Stimulated activated CD4-positive, alpha-beta T cell treated with anti-CD3 and anti-CD28 coated beads, Interleukin-1b, Interleukin-23, amount 100 ng/mL, for 1 hour (primary cell): ENCODE data around the gene EVL.

ENCODE experiments used
- DNase-seq, 2 donors: peaks; one replicate each; pipeline ENCODE4 v3.0.0-alpha.2; 2020; ENCODE audit warnings: low read depth in 2 of 2

Gene EVL

DNA sequence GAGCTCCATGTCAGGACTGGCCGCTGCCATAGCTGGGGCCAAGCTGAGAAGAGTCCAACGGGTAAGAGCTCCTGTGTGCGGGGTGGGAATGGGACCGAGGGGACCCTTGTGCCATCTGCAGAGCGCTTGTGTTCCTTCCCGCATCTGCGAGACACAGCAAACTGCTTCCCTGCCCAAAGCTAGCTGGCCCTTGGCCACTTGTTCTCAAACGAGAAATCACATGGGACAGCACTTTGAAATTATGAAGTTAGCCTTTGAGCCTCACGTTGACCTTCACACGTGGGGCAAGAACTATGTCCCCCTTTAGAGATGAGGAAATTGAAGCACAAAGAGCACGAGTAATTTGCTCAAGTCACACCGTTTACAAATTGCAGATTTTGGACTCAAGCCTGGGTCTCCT lies 63.5 kb downstream of the EVL start:
- DNase-seq: no peak

- no peak for DNase-seq
Measured at GRCh38 chr14:100129161-100129589, 64.0 kb downstream of the EVL start.

- DNase-seq: no peak
Measured at GRCh38 chr14:100130521-100130920, 65.3 kb downstream of the EVL start.

- DNase-seq: no peak
Measured at GRCh38 chr14:100131181-100131580, 66.0 kb downstream of the EVL start.

- no peak for DNase-seq
Measured at GRCh38 chr14:100132161-100132902, 67.1 kb downstream of the EVL start.

GRCh38 chr14:100132903-100133510 lies 67.8 kb downstream of the EVL start:
- DNase-seq: no peak

DNA sequence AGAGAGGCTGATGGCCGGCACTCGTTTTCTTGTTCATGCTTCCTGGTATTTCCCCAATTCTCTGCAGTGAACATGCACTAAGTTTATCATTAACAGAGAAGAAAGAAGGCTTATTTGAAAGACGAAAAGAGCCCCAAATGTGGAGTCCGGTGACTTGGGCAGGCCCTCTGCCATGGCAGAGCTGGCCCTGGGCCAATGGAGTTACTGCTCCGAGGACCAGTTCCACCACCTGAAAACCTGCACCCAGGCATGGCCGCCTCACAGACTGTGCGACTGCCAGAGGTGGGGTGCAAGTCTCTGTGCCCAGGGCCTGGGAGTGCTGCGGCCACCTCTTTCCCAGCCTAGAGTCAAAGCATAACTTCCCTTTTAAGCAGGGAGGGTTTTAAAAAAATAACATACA lies 69.4 kb downstream of the EVL start:
- no peak for DNase-seq

DNA sequence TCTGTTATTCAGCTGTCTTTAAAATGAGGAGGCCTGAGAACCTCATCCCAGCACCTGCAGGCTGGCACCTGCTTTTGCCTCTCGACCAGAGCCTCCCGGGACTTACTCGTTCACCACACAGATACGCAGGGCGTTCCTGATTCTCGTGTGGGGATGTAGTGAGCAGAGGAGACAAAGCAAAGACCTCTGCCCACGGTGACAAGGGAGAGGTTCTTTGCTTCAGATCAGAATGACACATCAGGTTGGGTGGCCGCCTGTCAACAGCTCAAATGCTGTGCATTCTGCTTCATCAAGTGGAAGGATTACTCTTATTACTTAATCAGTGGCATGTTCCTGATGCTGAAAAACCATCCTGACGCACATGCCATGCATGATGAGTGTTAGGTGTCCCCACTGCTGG lies 69.9 kb downstream of the EVL start:
- no peak for DNase-seq

DNA sequence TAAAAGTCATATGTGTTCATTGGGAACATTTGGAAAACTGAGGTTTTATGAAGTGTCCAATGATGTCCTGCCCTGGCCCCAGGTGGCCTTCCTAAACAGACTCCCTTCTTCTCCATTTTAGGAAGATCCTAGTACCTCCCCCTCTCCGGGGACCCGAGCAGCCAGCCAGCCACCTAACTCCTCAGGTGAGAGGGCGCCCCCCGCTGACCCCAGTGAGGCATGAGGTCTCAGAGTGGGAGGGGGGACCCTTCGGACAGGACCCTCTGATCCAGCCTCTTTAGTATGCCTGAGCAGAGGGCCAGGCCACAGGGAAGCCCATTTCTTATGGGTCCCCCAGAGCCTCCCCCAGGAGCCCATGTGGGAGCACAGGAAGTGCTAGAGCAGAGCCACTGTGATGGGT lies 70.6 kb downstream of the EVL start:
- DNase-seq: no peak

DNA sequence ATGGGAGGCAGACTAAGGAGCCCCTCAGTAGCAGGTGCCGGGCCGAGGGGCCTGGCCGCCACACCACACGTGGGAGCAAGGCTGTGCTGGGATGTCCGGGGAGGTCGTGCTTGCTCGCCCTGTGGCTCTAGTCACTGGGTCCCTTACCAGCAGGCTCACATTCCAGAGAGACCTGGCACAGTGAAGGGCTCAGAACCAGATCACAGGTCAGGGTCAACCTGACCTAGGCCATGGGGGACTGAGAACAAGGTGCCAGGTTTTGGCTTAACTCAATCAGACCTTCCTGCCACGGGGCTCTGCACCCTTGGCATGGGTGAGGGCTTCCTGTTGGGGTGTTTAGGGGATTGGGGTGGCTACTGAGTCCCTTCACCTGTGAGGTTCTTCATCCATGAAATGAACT lies 72.0 kb downstream of the EVL start:
- DNase-seq: no peak

DNA sequence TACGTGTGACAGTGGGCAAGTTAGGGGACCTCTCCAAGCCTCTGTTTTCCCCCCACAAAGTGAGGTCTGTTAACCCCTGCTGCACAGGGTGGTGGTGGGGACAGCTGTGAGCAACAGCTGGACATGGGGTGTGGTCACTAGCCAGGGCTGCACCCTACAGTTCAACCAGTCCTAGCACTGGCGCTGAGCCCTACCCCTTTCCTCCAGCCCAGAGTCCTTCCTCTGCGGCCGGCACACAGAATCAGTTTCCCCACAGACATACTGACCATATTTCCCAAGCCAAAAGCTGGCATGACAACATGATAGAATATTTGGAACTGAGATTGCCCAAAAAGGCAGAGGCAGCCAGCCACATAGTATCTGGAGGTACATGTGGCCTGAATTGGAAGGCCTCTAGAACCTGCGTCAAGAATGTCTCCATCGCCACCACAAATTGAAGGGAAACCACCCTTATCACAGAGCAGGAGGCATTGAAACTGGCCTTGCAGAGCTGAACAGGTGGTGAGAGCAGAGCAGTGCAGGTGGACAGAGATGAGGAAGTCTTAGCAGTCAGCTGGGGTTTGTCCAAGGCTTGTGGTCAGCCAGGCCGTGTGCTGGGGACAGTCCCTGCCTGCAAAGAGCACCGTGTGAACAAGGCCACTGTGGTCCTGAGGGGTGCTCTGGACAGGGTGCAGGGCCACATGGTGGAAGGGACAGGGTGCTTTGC lies 73.0 kb downstream of the EVL start:
- no peak for DNase-seq

DNA sequence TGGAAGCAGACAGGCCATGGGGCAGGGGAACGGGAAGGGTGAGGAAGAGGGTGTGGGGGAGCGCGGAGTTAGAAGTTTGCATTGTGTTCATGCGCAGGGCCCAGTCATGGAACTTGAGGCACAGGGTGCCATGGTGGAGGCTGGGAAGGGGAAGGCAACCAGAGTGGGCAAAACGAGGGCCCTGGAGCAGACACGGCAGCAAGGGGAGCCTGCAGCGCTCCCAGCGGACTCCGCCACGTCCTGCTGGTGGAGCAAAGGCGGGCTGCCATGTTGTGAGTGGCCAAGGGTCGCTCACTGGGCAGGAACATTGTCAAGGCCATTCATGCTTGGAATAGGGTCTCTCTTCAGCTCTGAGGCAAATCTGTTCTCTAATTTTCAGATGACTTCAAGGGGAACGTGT lies 73.7 kb downstream of the EVL start:
- DNase-seq: no peak

- DNase-seq: no peak
Measured at GRCh38 chr14:100140452-100141078, 75.3 kb downstream of the EVL start.

- DNase-seq: no peak
Measured at GRCh38 chr14:100141098-100141497, 75.9 kb downstream of the EVL start.

DNA sequence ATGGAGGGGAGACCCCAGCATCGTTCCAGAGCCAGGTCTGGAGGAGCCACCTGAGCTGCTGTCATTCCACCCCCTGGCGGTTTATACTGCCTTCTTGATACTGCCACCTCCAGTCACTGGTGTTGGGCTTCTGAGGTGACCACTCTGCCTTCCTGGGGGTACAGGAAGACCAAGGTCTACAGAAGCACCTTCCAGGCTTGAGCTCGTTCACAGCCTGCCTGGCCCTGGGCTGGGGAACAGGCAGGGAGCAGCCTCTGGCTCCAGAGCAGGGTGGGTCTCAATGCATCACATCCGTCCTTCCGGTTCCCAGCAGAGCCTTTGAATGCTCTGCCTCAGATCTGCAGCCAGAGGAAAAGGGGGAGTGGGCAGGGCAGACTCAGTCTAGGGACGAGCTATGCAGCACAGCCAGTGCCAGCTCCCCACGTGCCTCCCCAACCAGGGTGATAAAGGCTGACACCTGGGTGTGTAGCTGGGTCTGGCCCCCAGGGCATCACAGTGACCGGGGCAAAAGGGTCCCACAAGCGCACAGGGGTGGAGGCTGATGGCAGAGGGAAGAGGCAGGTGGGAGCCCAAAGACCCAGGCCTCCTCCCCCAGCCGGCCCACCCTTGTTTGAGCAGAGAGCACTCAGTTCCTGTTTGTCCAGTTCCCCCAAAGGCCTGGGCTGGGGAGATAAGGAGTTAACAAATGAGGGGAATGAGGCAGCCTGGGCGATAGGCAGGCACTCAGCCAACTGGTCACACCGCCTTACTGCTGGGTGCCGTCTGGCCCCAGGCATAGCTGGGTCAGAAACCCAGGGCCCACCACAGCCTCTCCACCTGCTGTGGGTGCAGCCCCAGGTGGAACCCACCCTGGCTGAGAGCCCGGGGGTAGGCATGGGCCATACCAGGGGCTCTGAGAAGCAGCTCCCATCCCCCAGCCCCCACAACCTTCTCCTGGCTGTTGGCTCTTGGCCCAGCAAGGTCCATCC lies 77.1 kb downstream of the EVL start:
- DNase-seq: no peak

GRCh38 chr14:100143523-100143922 lies 78.3 kb downstream of the EVL start:
- no peak for DNase-seq

DNA sequence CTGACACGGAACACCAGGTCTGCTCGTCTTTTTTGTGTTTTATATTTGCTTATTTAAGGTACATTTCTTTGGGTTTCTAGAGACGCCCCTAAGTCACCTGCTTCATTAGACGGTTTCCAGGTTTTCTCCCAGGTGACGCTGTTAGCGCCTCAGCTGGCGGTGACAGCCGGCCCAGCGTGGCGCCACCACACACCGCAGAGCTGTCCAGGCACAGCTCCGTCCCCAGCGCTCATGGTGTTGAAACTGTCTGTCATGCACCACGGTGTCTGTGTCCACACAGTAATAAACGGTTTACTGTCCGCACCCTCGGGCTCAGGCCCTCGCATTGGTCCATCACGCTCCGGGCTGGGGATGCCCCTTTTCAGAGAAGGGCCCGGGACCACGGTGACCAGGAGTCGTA lies 78.7 kb downstream of the EVL start:
- DNase-seq: no peak

DNA sequence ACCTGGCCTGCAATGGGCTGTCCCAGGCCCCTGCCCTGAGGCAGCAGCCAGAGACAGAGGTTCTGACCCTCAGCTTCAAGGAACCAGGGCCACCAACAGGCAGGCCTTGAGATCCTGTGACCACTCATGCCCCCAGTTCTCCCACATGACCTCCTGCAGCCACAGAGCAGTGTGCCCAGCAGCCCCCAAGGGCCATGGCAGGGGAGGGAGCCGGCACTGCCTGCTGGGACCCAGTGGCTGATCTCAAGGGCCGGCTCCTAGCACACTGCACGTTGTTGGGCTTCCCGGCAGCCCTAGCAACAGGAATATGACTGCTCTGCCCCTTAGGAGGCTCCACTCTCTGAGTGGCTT lies 79.4 kb downstream of the EVL start:
- DNase-seq: no peak

GRCh38 chr14:100144996-100145646 lies 79.9 kb downstream of the EVL start:
- DNase-seq: no peak

DNA sequence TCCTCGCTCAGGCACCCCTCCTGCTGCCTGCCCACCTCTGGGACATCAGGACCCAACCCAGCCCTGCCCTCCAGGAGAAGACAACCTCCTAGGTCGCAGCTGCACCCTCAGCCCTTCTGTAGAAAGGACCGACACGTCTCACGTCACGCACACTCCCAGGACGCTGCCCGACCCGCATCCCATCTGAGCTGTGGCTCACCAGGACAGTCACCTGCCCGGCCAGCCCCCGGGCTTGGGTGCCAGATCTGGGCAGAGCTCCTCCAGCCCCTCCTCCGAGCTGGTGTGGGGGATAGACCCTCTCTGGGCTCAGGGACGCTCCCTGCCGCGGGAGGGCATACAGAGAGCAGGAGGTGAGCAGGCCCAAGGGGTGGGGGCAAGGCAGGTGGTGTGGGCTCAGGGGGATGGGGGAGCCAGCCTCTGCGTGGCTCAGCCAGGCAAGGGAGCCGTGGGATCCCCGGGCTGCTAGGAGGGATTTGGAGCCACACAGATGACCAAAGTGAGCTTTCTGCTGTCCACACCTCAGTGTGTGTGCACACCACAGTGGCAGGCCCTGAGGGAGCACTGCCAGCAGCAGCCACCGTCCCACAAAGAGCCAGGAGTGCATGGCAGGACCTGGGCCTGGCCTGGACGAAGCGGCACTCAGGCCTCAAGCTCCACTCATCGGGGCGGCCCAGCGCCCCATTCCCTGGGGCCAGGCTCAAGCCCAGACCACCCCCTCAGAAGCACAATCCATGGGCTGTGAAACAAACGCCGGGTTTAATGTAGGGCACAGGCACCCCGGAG lies 80.7 kb downstream of the EVL start:
- DNase-seq: no peak
